ENCODE data around the gene CATSPER2. TPM values are rescaled to one million over a fixed set of nuclear protein-coding genes. Genes with fewer than 3 reads are reported as not detected.

CATSPER2 gene
- total RNA-seq = 0.19 TPM in 1 of 2 replicates, not detected in the other

DNA sequence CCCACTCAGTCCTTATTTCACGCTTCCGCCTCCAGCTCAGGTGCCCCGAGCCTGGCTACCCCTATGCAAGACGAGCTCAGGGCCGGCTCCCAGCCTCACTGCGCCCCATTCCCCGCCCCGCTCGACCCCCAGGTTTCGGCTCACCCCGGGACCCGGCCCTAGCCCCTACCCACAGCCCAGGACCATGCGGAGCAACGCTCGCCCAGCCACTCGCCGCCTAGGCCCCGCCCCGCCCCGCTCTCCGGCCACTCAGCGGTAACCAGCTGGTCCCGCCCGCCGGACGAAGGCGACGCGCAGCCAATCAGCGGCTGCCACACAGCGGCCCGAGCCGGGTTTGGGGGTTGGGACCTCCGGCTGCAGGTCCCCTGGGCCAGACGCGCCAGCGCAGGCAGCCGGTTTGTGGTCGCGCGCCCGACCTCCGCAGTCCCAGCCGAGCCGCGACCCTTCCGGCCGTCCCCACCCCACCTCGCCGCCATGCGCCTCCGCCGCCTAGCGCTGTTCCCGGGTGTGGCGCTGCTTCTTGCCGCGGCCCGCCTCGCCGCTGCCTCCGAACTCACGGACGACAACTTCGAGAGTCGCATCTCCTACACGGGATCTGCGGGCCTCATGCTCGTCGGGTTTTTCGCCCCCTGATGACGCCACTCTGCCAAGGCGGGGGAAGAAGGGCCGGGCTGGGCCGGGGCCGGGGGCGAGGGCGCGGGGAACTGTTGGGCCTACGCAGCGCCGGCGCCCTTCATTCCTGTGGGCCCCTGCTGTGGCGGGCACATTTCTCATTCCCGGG lies at the start of gene CATSPER2:
TSS of gene CATSPER2 (minus strand) at position 196 of the 781 bp plus-strand sequence. CDS start 783 bp downstream, outside the sequence.

DNA sequence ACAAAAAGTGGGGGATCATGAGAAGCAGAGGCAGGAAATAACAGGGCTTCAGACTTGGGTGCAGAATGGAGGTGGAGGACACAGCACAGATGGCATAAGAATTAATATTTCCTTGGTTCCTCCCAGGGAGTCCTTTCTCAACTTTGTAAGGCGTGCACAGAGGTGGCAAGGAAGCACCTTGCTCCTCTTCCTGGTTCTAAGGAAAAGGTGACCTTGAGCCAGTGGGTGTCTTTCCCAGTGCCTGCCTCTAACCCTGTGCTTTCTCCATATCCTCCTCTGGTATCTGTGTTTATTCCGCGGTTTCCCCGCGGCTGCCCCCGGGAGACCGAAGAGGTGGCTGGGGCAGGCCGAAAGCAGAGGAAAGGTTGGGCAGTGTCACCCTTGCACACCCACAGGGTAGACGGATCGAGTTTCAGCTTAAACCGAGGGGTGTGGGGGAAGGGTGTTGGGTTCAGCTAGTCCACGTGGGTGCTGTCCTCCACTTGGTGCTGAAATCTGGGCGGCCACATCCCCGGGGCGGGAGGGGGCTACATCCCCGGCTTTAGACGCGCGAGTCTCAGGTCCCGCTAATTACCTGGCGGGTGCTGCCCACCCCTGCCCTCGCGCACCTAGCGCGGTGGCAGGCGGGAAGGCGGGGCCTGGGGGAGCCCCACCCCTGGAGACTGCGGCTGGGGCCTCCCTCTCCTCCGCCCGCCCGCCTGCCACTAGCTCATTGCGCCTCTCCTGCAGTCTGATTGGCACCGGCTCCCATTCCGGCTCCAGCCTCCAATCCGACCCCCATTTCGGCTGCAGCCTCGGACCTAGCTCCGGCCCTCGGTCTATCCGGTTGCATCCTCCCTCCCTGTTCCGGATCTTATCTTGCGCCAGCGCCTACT lies 44.7 kb upstream of the CATSPER2 start, which contains the start of gene CKMT1A:
TSS of gene CKMT1A (plus strand) at position 712 of the 875 bp plus-strand sequence. CDS start 192 bp downstream, outside the sequence.

DNA sequence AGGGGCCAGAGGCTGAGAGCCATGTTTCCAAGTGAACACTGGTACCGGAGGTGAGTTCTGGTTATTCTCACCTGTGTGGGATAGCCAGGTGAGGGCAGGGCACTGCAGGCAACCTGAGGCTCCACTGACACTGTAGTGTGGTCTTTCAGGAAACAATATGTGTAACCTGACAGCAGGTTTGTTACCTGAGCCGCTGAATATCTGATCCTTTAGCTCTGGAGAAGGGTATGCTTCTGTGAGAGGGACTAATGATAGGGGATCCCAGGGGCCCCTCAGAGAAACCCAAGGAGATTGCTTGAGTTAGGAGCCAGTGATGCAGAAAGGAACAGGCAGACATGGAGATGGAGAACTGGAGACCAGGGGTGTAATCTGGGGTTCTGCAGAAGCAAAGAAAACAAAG lies 29.9 kb downstream of the CATSPER2 start, which contains the start of gene STRC:
TSS of gene STRC (minus strand) at position 101 of the 400 bp plus-strand sequence. CDS start at position 23, 78 bp downstream.

DNA sequence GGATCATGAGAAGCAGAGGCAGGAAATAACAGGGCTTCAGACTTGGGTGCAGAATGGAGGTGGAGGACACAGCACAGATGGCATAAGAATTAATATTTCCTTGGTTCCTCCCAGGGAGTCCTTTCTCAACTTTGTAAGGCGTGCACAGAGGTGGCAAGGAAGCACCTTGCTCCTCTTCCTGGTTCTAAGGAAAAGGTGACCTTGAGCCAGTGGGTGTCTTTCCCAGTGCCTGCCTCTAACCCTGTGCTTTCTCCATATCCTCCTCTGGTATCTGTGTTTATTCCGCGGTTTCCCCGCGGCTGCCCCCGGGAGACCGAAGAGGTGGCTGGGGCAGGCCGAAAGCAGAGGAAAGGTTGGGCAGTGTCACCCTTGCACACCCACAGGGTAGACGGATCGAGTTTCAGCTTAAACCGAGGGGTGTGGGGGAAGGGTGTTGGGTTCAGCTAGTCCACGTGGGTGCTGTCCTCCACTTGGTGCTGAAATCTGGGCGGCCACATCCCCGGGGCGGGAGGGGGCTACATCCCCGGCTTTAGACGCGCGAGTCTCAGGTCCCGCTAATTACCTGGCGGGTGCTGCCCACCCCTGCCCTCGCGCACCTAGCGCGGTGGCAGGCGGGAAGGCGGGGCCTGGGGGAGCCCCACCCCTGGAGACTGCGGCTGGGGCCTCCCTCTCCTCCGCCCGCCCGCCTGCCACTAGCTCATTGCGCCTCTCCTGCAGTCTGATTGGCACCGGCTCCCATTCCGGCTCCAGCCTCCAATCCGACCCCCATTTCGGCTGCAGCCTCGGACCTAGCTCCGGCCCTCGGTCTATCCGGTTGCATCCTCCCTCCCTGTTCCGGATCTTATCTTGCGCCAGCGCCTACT lies 55.1 kb downstream of the CATSPER2 start, which contains the start of gene CKMT1B:
TSS of gene CKMT1B (plus strand) at position 700 of the 863 bp plus-strand sequence. CDS start 192 bp downstream, outside the sequence.

DNA sequence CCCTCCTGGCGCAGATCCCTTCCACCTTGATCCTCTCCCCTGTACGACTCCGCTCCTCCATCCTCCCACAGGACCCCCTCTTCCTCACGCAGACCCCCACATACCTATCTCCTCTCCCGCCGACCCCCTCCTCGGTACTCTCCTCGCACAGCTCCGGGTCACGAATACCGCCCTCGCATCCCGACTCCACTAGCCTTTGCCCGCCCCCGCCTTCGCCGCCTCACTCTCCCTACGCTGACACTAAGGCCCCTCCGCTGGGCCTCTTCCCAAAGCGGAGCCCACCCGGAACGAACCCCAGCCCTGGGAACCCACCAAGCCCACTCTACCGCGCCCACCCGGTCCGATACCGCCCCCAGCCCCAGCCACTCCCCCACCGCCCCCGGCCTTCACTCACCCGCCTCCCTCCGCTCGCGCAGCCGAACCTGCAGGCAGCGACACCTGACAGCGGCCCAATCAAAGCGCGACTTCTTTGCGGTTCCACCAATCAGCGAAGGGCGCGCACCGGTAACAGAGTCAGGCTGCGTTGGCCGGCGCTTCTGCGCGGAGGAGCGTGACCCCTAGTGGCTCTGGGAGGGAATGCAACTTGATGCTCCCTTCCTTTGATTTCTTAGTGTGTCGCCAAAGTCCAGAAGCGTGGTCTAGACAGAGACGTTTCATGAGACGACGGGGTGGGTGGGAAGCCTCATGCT lies 58.7 kb downstream of the CATSPER2 start, which contains the start of gene PPIP5K1:
TSS of gene PPIP5K1 (minus strand) at position 431 of the 689 bp plus-strand sequence. CDS start 5,704 bp downstream, outside the sequence.

Other genes with a start within 250 kb of the CATSPER2 start
- 25.0 and 40.4 TPM in 2 replicates for gene TP53BP1, start 155.7 kb downstream of the CATSPER2 start, total RNA-seq
- 22.8 and 24.6 TPM in 2 replicates for gene MAP1A, start 131.2 kb downstream of the CATSPER2 start, total RNA-seq
- 3.3 and 3.8 TPM in 2 replicates for gene PPIP5K1, start 58.6 kb downstream of the CATSPER2 start, total RNA-seq
- gene CKMT1B, start 54.8 kb downstream of the CATSPER2 start, total RNA-seq = 0.39 TPM in 1 of 2 replicates, not detected in the other
- gene STRC, start 30.0 kb downstream of the CATSPER2 start, total RNA-seq = not detected in 2 replicates
- 0.06 TPM in 1 of 2 replicates, not detected in the other for gene CKMT1A, start 45.0 kb upstream of the CATSPER2 start, total RNA-seq
- 310 and 311 TPM in 2 replicates for gene PDIA3, start 97.6 kb upstream of the CATSPER2 start, total RNA-seq
- 0.37 and 1.3 TPM in 2 replicates for gene ELL3, start 128.1 kb upstream of the CATSPER2 start, total RNA-seq
- 1,535 and 1,868 TPM in 2 replicates for gene SERF2, start 143.5 kb upstream of the CATSPER2 start, total RNA-seq
- not detected in 2 replicates for gene SERINC4, start 151.4 kb upstream of the CATSPER2 start, total RNA-seq
- 5.9 and 14.2 TPM in 2 replicates for gene HYPK, start 151.8 kb upstream of the CATSPER2 start, total RNA-seq
- 16.2 and 16.8 TPM in 2 replicates for gene MFAP1, start 175.8 kb upstream of the CATSPER2 start, total RNA-seq
- 2.9 and 5.9 TPM in 2 replicates for gene WDR76, start 178.2 kb upstream of the CATSPER2 start, total RNA-seq

All from cardiac ventricle fibroblast (primary cell).